GM06990 (cell line): ENCODE measurements around the gene PRSS12.

ENCODE experiments used
- DNase-seq: peaks from one replicate; pipeline ENCODE4 v3.0.0-alpha.2; 2011; ENCODE audit not compliant: insufficient read length; ENCODE audit errors: extremely low read depth
- H3K27me3 ChIP-seq: replicated peaks from 2 replicates; pipeline ENCODE4 v1.6.0; 2011; ENCODE audit warnings: low read length; ENCODE audit not compliant: control insufficient read depth, insufficient read depth
- H3K36me3 ChIP-seq: 2 replicates; pipeline ENCODE4 v1.5.1; 2011; ENCODE audit warnings: low read length; ENCODE audit not compliant: control insufficient read depth, insufficient read depth
- H3K4me3 ChIP-seq: replicated peaks from 2 replicates; pipeline ENCODE4 v1.5.1; 2011; ENCODE audit warnings: low read depth, mild to moderate bottlenecking, control low read depth, low read length
- TF ChIP-seq, protein P1 (sequence below): IDR thresholded peaks from 2 replicates; pipeline ENCODE4 v1.5.1; 2011; ENCODE audit warnings: low read length, control low read depth, mild to moderate bottlenecking, inconsistent platforms; ENCODE audit not compliant: insufficient read depth, poor library complexity, severe bottlenecking

The PRSS12 gene

DNA sequence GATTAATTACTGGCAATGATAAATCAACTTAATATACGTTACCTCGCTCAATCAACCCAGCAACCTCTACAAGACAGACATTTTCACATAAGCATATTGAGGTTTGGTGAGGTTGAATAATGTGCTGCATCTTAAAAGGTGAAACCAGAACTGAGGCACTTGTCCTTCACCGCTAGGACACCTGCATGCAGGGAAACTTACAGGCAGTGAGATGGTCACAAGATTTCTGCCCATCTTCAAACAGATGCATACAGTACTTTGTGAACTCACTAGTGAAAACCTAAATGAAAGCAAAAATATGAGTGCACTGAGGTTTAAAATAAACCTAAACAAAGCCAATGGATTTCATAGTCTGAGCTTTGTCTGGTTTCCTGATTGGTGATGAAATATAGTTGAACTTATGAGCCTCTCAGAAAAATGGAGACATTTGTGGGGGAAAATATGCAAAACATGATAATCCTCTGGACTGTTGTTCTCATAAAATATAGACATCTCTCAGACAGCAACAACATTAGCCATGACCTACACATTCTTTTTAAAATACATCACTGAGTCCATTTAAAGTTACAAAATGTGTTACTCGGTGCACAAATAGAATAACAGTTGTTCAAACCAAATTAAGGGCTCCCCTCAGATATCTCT is 20.9 kb upstream of the PRSS12 start:
- TF ChIP-seq, protein P1, sequence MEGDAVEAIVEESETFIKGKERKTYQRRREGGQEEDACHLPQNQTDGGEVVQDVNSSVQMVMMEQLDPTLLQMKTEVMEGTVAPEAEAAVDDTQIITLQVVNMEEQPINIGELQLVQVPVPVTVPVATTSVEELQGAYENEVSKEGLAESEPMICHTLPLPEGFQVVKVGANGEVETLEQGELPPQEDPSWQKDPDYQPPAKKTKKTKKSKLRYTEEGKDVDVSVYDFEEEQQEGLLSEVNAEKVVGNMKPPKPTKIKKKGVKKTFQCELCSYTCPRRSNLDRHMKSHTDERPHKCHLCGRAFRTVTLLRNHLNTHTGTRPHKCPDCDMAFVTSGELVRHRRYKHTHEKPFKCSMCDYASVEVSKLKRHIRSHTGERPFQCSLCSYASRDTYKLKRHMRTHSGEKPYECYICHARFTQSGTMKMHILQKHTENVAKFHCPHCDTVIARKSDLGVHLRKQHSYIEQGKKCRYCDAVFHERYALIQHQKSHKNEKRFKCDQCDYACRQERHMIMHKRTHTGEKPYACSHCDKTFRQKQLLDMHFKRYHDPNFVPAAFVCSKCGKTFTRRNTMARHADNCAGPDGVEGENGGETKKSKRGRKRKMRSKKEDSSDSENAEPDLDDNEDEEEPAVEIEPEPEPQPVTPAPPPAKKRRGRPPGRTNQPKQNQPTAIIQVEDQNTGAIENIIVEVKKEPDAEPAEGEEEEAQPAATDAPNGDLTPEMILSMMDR, result no peak
- H3K27me3 ChIP-seq, result no peaks in the 10 kb centered on the region
- no peaks in the 10 kb centered on the region for H3K36me3 ChIP-seq
- no peak overlapping the region for H3K4me3 ChIP-seq
- DNase-seq, result no peak

DNA sequence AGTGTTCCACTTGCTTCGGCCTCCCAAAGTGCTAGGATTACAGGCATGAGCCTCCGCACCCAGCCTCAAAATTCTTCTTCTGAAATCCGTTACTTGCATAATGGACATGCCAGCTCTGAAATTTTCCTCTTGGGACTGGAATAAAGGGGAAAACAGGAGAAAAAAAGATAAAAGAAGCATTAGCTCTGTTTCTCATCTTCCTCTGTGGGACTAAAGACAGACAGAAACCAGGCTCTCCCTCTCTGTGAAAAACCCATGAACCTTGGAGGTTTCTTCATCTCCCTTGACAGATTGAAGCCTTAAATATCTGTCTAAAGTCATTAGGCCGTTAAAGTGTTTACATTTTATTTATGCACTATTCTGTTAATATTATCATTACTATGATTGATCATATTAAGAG is 19.4 kb upstream of the PRSS12 start:
- DNase-seq, result no peak
- no peak overlapping the region for H3K4me3 ChIP-seq
- H3K27me3 ChIP-seq, result no peaks in the 10 kb centered on the region
- TF ChIP-seq, protein P1, result no peak
- no peaks in the 10 kb centered on the region for H3K36me3 ChIP-seq

DNA sequence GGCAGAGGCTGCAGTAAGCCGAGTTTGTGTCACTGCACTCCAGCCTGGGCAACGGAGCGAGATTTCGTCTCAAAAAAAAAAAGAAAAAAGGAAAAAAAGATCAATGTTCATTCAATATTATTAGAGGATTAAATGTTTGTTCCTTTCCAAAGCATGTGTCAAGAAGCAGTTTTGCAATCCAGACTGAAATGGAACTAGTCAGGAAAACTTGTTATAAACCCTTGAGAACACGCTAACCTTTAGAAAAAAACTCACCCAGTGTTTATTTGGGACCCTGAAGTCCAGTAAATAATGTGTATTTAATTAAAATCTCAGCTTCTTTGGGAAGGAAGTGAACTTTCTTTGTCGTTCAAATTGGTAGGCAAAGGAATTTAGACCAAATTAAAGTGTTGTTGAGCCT is 16.4 kb upstream of the PRSS12 start:
- Histone ChIP-seq H3K27me3 (no peaks in the 10 kb centered on the region), H3K36me3 (no peaks in the 10 kb centered on the region), H3K4me3 (no peak overlapping the region)
- TF ChIP-seq, protein P1, result no peak
- no peak for DNase-seq

DNA sequence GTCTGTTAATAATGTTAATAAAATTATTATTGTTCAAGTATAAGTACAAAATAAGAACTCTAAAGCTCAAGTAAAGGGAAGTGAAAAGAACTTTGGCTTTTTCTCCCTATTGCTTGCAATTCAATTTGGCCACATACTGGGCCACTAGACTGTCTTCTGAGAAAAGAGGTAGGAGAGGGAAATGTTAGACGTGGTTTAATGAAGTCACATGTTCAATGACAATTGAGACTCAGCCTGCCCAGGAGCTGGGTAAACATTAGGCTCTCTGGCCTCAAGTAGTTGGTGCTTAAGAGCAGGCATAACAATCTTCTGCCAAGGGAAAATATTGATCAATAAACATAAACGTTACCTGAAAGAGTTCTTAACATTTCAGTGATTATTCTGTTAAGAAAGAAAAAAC is 15.1 kb upstream of the PRSS12 start:
- Histone ChIP-seq H3K4me3 (no peak overlapping the region), H3K27me3 (no peaks in the 10 kb centered on the region), H3K36me3 (no peaks in the 10 kb centered on the region)
- DNase-seq, result no peak
- TF ChIP-seq, protein P1, result no peak

DNA sequence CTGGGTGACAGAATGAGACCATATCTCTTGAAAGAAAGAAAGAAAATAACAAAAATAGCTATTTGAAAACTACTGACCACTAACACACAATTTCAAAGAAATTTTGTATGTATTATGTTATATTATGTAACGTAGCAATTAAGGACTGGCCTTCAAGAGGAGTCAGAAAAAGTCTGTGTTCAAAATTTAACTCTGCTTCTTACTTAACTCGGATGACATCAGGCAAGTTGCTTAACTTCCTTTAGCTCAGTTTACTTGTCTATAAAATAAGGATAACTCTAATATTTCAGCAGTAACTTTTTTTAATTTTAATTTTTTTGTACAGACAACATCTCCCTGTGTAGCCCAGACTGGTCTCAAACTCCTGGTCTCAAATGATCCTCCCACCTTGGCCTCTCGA is 14.6 kb upstream of the PRSS12 start:
- TF ChIP-seq, protein P1, result no peak
- Histone ChIP-seq H3K36me3 (no peaks in the 10 kb centered on the region), H3K4me3 (no peak overlapping the region), H3K27me3 (no peaks in the 10 kb centered on the region)
- DNase-seq, result no peak

DNA sequence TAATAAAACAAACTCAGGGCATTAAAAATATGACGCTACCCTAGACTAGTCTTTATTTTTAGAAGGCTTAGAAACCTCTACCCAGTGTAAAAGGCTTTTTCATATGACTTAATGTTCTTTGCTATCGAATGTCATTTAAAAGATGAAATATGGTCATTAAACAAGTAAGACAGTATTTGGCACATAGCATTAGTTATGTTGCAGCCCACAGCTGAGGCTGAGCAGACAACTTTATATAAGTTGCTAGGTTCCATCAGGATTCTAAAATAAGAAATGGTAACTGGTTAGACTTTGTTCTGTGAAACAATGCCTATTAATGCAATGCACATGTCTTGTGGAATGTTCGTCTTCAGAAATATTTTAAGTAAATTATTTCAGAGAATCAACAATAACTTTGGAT is 10.4 kb upstream of the PRSS12 start:
- Histone ChIP-seq H3K27me3 (no peaks in the 10 kb centered on the region), H3K36me3 (no peaks in the 10 kb centered on the region), H3K4me3 (no peak overlapping the region)
- TF ChIP-seq, protein P1, result no peak
- DNase-seq, result no peak
